Lower leg skin (tissue), 4 donors: ENCODE results near the gene CYFIP1. TPM values are rescaled to one million over a fixed set of nuclear protein-coding genes. Genes with fewer than 3 reads are reported as not detected.

Source experiments
- DNase-seq, 2 donors: peaks; one replicate each; pipeline ENCODE4 v3.0.0-alpha.2; 2019; ENCODE audit warnings: low spot score in 2 of 2
- H3K4me3 ChIP-seq: fragments of 200-600 bp; sonication (generic); 2 replicates; pipeline ENCODE4 v1.5.1; 2017; ENCODE audit warnings: mild to moderate bottlenecking, low read depth; ENCODE audit not compliant: poor library complexity, severe bottlenecking
- POLR2A ChIP-seq, 2 donors: fragments of 450-650 bp; IDR thresholded peaks; one replicate each; pipeline ENCODE4 v1.6.1; 2016 to 2017; ENCODE audit warnings: antibody characterized with exemption in 2 of 2, mild to moderate bottlenecking in 1 of 2, moderate library complexity in 1 of 2
- WGBS, 2 donors: methylation state at CpG; one replicate each; pipeline ENCODE4 v1.1.5; 2018; 5-methylcytosine and 5-hydroxymethylcytosine counted together
- intact Hi-C: fragments of 100-400 bp; cut with DNase I; formaldehyde crosslinking; loops from one replicate; pipeline ENCODE4 v1.15.0; 2023; ENCODE audit warnings: low total_unique reads
- total RNA-seq, 4 donors: library from RNA; depleted of rRNA; stranded (reverse); fragments of >200 nt; gene quantifications; one replicate each; pipeline ENCODE4 v1.1.0, GENCODE V29; 2016
- TF ChIP-seq, protein P1 (sequence below), 3 donors: fragments of 450-650 bp; IDR thresholded peaks; one replicate each; pipeline ENCODE4 v1.5.1; 2016; ENCODE audit warnings: antibody characterized with exemption in 3 of 3, mild to moderate bottlenecking in 3 of 3, moderate library complexity in 2 of 3

Gene CYFIP1
- total RNA-seq, 4 donors from 2014 or later: 81.0 to 108 (median 94.6) TPM

DNA sequence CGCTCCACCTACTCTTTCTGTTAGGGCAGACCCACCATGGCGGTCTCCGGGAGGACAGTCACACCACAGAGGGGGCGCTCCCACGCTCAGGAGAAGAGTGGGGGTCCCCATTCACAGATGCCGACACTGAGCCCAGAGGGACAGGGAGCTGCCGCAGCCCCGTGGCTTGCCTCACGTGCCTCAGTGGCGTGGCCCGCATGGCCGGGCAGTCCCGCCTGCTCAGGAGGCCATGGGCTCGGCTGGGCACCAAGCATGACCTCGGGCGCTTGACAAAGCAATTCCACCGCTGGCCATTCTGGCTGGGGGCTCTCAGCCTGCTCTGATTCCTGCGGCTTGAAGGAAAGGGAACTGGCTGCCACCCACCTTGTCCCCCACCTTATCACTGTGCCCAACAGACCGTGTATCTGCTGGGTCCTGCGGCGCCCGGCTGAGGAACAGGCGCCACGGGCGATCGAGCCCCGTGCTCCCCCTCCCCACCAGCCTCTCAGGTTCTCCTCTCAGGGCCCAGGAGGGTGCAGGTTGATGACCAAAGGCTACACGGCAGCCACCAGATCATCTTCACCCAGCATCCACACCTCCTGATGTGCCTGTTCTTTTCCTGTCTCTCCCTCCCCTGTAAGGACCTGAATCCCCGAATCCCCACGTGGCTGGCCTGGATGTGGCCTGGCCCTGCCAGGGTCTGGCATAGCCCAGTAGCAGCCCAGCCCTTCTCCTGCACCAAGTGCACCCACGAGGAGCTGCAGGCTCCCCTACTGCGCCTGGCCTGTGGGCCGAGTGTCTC lies 20.7 kb downstream of the CYFIP1 start:
- no peak for DNase-seq
- H3K4me3 ChIP-seq: no peak overlapping the region
- intact Hi-C loops: no loop called here
- 92 to 97% methylated on average over 23 to 30 of the region's 33 CpGs for WGBS, 2 donors
- TF ChIP-seq POLR2A (IDR thresholded peaks at IDR 0.05): no peak
- TF ChIP-seq, protein P1, sequence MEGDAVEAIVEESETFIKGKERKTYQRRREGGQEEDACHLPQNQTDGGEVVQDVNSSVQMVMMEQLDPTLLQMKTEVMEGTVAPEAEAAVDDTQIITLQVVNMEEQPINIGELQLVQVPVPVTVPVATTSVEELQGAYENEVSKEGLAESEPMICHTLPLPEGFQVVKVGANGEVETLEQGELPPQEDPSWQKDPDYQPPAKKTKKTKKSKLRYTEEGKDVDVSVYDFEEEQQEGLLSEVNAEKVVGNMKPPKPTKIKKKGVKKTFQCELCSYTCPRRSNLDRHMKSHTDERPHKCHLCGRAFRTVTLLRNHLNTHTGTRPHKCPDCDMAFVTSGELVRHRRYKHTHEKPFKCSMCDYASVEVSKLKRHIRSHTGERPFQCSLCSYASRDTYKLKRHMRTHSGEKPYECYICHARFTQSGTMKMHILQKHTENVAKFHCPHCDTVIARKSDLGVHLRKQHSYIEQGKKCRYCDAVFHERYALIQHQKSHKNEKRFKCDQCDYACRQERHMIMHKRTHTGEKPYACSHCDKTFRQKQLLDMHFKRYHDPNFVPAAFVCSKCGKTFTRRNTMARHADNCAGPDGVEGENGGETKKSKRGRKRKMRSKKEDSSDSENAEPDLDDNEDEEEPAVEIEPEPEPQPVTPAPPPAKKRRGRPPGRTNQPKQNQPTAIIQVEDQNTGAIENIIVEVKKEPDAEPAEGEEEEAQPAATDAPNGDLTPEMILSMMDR (IDR thresholded peaks at IDR 0.05): no peak

GRCh38 chr15:22958487-22959280 lies 21.5 kb downstream of the CYFIP1 start:
- intact Hi-C loops: no loop called here
- 90 to 91% methylated on average over 16 of the region's 16 CpGs for WGBS, 2 donors
- no peak overlapping the region for H3K4me3 ChIP-seq
- no peak for DNase-seq
- TF ChIP-seq, protein P1 (IDR thresholded peaks at IDR 0.05): no peak
- TF ChIP-seq POLR2A (IDR thresholded peaks at IDR 0.05): no peak

DNA sequence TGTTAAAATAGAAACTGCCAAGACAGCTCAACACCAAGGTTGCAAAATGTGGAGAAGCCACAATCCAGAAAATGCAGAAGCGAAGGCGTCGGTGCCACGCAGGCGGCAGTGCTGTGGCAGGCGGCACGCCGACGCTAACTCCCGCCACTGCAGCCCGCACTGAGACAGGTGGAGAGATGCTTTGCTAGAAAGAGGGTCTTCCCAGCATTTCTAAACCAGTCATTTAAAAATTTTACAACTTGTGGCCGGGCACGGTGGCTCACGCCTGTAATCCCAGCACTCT lies 23.2 kb downstream of the CYFIP1 start:
- intact Hi-C loops: no loop called here
- DNase-seq: no peak
- TF ChIP-seq POLR2A (IDR thresholded peaks at IDR 0.05): no peak
- TF ChIP-seq, protein P1 (IDR thresholded peaks at IDR 0.05): no peak
- no peak overlapping the region for H3K4me3 ChIP-seq
- WGBS, 2 donors: 86 to 91% methylated on average over 14 of the region's 14 CpGs

DNA sequence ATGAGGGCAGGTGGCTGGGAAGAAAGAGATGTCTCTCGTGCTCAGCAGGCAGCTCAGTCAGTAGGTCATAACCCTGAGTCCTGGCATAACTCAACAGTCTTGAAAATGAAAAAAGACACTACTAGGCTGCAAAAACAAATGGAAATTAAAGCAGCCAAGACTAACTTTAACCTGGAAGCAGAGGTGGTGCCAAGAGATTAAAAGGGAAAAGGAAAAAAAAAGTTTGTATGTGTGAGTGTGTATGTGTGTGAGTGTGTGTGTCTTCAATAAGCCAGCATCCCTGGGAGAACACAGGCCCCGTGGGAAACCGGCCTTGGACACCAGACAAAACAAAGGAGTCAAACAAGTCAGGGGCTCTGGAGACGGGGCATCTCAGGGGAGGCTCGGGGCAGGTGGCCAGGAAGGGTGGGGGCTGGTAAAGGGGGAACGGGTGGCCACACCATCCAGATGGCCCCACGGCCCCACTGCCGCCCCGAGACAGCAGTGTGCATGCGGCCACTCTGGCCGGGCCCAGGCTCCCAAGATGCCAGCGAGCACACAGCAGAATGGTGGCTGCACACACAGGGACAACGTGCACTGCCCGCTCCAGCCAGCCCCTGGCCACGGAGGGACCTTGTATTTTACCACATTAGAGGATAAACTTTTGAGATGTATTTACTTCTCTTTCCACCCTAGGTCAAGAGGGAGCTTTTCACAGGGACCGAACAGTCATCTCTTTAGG lies 23.8 kb downstream of the CYFIP1 start:
- 64 to 66% methylated on average over 16 of the region's 16 CpGs for WGBS, 2 donors
- intact Hi-C loops: no loop called here
- DNase-seq: no peak
- no peak overlapping the region for H3K4me3 ChIP-seq
- no peak for TF ChIP-seq POLR2A (IDR thresholded peaks at IDR 0.05)
- TF ChIP-seq, protein P1 (IDR thresholded peaks at IDR 0.05): no peak

DNA sequence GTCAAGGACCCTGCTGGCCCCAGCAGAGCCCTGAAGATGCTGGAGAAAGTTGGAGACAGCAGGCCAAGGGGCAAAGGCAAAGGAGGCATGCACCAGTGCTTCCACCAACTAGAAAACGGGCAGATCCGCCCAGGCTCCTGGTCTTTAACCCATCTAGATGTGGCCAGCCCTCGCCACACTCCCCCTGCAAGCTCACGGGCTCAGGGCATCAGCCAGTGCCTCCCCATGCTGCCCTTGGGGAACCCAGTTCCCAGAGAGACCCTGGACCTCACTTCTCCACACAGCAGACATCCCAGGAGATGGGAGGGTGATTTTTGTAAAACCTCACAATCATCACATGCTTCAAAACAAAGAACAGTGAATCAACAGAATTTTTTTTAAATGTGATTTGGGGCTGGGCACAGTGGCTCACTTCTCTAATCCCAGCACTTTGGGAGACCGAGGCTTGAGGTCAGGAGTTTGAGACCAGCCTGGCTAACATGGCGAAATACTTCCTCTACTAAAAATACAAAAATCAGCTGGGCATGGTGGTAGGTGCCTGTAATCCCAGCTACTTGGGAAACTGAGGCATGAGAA lies 24.5 kb downstream of the CYFIP1 start:
- DNase-seq: no peak
- TF ChIP-seq POLR2A (IDR thresholded peaks at IDR 0.05): no peak
- TF ChIP-seq, protein P1 (IDR thresholded peaks at IDR 0.05): no peak
- intact Hi-C loops: no loop called here
- no peak overlapping the region for H3K4me3 ChIP-seq
- 80 to 88% methylated on average over 6 of the region's 6 CpGs for WGBS, 2 donors
